HG03097 (cell line): Measurements from ENCODE around the gene AP3D1.
"Not testable (repeated sequence)": the region's sequence is repeated elsewhere in the genome, so short reads cannot be mapped to it uniquely, and the experiment has no call there.

Experiments
- ATAC-seq: cut with Tn5 transposase; IDR thresholded peaks from one replicate; pipeline ENCODE4 v1.9.1; 2021; ENCODE audit not compliant: unreplicated experiment, low FRiP score

Gene AP3D1

DNA sequence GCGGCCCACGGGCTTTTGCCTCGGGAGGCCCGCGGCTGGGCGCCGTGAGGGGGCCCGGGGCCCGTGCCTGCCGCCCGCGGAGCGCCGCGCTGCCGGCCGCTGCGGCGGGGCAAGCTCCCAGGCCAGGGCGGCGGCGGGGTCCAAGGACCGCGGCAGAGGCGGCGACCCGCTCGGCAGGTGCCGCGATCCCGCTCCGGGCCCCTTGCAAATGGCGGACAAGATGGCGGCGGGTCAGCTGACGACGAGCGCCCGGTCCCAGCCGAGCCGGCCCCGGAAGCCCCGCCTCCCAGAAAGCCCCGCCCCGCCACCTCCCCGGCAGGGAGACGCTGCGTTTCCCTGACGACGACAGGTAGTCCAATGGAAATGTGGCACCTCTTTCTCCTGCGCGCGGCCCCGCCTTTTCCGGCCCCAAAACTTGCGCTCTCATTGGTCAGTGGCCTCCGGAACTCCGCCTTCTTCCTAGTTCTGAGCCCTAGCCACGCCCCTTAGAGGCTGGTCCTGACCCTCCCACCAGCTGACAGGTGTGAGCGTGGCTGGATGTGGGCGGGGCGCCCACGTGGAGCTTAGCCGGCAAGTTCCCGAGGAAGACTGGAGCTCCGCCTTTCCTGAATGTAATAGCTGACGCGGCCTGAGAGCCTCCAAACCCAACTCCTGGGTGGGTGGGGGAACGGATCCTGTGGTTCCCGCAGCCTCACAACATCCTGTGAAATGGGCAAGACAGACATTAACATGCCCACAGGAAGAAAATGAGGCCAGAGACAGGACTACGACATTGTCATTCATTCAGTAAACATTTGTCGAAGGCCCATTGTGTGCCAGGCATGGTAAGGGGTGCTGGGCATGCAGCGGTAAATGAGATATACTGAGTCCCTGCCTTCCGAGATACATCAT lies at the start of gene AP3D1:
AP3D1 (minus strand) TSS at position 228 of the 891 bp plus-strand sequence. CDS start 232 bp downstream, outside the sequence.
- peak; percentile 85 for ATAC-seq

DNA sequence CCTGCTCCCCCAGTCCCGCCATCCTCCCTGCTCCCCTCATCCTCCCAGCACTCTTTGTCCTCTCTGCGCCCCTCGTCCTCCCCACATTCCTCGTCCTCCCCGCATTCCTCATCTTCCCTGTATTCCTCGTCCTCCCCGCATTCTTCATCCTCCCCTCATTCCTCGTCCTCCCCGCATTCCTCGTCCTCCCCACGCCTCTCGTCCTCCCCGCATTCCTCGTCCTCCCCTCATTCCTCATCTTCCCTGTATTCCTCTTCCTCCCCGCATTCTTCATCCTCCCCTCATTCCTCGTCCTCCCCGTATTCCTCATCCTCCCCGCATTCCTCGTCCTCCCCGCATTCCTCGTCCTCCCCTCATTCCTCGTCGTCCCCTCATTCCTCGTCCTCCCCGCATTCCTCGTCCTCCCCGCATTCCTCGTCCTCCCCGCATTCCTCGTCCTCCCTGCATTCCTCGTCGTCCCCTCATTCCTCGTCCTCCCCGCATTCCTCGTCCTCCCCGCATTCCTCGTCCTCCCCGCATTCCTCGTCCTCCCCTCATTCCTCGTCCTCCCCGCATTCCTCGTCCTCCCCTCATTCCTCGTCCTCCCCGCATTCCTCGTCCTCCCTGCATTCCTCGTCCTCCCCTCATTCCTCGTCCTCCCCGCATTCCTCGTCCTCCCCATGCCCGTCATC lies 49.4 kb upstream of the AP3D1 start:
- not testable (repeated sequence) for ATAC-seq

DNA sequence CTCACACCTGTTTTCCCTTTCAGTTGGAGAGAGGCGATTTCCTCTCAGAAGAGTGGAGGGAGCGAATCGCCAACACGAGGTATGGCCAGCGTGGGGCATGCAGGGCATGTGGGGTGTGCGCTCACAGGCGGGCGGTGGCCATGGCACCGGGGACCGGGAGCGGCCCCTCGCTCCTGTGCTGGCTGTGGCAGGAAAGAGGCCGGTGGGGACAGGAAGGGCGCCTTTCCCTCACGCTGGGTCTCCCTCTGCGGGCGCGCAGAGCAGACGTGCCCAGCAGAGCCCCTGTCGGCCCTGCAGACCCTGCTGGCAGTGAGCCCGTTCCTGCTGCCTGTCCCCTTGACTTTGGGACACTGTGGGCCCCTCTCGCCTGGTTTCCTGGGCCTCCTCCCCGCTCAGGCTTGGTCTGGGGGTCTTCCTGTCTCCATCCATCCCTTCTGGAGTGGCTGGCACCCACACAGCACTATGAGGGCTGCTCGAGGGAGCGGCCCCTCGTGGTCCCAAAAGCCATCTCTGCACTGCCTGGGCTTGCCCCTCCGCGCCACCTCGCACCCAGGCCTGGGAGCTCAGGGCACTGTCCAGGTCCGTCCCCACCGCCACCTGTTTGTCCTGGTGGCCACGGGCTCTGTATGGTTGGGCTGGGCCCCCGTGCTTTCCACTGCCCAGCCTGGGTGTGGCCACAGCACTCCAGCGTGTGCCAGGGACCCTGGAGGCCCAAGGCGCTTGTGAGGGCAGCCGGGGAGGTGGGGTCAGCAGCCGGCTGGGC lies 48.7 kb upstream of the AP3D1 start:
- ATAC-seq: no peak

DNA sequence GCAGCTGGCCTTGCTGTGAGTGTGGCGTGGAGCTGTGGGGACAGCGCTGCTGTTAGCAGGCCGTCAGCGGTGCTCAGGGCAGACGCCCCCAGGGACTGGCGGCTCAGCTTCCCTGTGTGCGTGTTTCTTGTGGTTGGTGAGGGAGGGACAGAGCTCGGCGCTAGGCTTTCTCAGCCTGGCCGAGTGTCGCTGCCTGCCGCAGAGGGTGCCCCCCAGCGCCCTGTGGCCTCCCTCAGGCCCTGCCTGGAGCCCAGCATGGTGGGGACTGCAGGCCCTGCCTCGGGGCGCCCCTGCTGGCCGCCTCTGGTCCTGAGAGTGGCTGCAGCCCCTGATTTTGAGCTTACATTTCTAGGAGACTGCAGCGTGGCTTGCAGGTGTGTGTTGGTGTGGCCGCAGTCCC lies 47.8 kb upstream of the AP3D1 start:
- ATAC-seq: no peak

DNA sequence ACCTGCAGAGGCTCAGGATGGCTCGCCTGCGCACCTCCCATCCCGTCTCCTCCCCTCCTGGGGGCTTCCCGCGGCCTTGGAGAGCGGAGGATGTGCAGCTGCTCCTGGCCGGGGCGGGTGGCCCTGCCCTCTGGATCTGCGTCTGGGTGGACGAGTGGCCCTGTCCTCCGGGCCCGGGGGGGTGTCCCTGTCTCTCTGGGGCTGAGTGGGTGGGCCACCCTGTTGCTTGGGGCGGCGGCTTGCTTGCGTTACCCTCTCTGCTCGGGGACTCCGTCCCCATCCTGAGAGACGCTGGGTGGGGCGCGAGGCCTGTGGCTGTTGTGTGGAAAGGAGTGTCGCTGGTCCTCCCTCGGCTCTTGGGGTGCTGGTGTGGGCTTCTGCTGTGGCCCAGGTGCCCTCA lies 47.0 kb upstream of the AP3D1 start:
- no peak for ATAC-seq

DNA sequence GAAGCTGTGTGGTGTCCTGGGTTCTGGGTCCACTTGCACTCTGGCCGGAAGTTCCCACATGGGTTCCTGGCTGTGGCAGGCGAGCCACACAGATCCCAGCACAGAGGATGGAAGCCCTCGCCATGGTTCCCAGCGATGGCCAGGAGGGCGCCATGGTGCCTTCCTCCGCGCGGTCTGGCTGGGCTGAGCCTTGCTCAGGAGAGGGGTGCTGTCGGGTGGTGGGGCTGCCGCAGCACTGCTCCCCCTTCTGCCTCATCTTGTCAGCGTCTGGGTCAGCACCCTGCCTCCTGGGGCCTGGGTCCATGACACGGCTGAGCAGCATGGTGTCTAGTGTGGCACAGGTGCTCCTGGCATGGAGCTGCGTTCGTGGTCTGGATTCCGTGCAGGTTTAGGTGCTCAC lies 45.9 kb upstream of the AP3D1 start:
- ATAC-seq: no peak

DNA sequence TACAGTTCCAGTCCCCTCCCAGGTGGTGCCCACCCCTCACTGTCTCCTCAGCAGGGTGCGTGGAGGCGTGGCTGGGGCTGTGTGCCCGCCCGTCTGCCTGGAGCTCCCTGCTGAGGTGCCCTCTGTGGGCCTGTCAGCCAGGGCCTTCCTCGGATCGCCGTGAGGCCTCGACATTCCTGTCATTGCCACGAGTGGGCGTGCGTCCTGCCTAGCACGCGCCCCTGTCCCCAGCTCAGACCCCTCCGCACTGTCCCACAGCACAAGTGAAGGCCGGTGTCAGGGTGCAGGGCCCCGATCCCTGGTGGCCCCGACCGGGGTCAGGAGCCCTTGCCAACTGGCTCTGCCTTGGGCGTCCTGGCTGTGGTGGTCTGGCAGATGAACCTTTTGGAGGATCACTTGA lies 44.5 kb upstream of the AP3D1 start:
- no peak for ATAC-seq

DNA sequence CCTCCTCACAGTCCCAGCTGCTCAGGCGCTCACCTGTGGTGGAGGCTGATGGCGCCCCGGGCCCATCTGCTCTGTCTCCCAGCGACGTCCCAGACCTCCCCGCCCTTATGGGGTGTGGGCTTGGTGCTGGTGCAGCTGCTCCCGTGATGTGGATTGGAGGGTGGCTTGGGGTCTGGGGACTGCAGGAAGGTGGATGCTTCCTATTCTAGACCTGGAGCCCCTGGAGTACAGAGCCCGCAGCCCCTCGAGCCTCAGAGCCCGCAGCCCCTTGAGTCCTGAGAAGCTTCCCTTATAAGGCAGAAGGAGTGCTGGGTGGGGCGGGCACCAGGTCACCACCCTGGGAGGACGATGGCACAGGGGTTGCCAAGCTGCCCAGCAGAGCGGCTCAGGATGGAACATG lies 44.0 kb upstream of the AP3D1 start:
- ATAC-seq: no peak

DNA sequence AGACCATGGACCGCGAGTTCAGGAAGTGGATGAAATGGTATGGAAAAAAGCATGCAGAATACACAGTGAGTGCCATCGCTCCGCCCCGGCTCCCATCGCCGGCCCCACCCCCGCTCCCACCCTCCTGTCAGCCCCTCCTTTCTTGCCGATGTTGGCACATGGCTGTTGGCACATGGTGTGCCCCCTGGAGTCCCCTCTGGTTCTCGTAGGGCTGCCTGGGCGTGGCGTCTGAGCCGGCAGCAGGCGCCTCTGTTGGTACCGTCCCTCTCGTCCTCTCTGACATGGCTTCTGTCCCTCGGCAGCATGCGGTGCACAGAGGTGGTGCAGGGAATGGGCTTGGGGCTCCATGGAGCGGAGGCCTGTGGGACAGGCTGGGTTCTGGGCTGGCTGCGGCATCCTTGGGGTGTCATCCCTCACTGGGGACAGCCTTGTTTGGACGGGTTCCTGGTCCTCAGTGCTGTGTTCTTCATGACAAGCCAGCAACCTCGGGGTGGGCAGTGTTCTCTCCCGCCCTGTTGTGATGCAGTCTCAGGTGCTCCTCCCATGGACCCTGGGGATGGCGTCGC lies 43.2 kb upstream of the AP3D1 start:
- ATAC-seq: no peak

DNA sequence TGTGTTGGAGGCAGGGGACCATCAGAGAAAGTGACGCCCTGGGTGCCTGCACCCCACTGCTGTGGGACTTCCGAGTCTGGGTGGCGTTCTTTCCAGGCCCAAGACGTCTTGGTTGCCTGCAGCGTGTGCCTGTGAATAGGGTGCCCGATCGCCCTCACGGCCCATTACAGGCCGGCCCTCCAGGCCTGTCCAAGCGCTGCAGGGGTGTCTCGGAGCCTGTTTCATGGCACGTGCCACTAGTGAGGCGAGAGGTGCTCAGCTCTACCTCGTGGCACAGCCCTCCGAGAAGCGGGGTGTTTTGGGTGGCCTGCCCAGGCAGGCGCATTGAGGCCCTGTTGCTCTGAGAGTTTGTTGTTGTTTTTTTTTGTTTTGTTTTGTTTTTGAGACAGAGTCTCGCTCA lies 42.4 kb upstream of the AP3D1 start:
- ATAC-seq: no peak

DNA sequence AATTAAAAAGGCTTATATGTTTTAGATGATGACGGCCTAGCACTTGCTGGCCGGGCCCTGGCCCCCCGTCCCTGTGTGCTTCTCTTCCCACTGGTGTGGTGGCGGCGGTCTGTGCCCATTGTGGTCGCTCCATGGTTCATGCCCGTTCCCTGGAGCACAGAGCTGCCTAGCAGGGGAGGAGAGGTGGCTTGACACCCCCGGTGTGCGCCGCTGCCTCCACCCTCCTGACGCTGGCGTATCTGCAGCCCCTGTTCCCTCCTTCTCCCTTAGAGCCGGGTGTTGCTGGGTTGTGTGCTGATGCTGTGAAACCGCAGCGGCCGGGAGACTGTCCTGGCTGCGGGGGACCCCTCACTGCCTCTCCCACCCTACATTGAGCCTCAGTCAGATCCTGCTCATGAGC lies 41.5 kb upstream of the AP3D1 start:
- ATAC-seq: no peak

DNA sequence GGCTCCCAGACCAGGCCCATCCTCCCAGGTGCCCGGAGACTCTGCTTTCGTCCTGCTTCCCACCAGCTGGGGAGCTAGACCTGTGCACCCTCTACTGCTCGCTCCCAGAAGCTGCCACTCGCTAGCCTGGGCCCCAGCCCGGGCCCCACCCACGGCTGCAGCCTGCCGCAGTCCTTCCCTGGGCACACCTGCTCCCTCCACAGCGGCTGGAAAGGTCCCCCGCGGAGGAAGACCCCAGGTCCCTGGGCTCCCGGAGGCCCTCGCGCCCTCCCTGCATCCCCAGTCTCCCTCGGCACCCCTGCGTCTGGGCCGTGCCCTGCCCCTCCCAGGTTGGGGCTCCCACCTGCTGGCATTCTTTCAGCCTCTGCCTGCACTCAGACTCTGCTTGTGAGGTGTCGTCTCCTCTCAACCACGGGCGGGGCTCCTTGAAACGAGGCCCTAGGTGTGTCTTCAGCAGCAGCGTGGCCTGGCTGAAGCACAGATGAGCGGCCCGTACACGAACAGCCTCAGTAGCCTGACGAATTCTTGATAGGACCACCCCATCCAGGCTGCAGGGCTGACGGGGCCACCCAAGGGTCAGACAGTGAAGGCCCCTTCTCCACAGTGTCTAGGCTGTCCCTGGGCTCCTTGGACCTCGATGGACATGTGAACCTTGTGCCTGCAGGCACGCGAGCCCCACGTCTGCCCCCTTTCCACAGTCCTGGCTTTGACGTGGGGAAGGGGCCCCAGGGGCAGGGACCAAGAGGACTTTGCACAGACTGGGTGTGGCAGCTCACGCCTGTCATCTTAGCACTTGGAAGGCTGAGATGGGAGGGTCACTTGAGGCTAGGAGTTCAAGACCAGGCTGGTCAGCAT lies 40.3 kb upstream of the AP3D1 start:
- ATAC-seq: no peak

DNA sequence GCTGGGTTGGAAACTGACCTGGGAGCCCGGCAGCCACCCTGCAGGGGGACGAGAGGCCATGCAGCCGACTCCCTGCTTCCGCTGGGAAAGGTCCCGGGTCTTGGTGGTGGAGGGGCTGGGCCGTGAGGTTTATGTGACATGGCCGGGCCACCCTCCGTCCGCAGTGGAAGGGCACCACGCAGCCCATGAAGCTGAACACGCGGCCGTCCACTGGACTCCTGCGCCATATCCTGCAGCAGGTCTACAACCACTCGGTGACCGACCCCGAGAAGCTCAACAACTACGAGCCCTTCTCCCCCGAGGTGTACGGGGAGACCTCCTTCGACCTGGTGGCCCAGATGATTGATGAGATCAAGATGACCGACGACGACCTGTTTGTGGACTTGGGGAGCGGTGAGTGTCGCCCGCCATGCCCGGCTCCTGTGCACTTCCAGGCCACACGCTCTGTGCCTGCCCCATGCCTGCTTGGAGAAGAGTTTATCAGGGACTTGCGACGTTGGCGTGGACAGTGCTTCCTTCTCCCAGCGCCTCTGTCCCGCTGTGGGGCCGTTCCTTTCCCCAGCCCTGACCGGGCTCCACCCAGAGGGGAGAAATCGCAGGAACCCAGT lies 39.6 kb upstream of the AP3D1 start:
- ATAC-seq: no peak

DNA sequence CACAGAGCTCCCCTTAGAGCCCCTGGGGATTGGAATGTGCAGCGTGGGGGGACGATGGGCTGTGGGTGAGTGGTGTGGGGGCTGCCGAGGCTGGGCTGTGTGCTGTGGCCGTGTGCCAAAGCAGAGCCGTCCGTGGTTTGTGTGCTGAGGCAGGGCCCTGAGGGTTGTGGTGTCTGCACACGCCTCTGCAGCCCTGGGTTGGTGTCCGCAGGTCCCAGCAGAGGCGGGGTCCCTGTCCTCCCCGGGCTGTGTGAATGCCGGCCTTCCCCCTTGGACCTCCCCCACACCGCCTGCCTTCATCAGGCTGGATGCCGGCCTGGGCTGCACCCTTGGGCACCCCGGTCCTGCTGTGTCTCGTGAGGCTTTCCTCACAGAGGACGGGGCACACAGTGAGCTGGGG lies 38.5 kb upstream of the AP3D1 start:
- no peak for ATAC-seq

DNA sequence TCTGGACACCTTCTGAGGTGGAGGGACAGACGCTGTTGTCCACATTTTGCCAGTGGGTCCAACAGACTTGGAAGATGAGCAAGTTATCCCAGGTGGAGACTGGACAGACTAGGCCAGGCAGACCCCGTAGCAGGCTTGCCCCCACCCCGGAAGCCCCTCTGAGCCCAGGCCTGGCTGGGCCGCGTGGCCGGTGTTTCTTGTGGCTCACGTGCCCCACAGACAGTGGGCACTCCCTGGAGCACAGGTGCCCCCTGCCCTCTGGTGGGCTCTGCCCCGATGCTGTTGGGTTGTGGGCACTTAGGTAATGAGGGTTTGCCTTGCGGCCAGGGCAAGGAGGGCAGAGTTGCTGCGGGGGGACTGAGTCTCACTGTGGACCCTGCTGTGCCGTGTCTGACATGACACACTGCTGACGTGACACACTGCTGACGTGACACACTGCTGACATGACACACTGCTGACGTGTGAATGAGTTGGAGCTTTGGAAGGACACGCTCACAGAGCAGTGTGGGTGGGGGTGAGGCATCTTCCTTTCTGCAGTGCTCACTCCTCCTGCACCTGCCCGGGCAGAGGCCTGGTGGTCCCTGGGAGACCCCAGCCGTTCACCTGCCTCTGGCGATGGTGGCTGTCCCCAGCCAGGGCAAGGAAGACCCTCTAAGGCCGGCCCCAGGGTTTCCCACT lies 37.5 kb upstream of the AP3D1 start:
- ATAC-seq: no peak

DNA sequence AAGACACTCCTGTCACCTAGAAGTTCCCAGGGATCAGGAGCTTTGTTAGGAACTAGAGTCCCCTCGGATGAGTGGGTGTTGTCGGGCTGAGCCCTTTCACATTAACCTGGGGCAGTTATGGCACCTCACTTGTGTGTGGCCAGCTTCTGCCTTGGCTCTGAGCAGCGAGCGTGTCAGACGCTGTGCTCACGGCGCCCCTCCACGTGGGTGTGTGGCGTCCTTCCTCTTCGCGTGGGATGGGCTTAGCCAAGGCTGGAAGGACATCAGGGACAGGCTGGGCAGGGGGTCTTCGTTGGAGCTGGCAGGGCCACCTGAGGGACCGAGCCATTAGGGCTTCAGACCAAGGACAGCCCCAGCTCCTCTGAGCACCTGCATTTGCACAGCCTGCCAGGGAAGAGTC lies 35.8 kb upstream of the AP3D1 start:
- no peak for ATAC-seq

DNA sequence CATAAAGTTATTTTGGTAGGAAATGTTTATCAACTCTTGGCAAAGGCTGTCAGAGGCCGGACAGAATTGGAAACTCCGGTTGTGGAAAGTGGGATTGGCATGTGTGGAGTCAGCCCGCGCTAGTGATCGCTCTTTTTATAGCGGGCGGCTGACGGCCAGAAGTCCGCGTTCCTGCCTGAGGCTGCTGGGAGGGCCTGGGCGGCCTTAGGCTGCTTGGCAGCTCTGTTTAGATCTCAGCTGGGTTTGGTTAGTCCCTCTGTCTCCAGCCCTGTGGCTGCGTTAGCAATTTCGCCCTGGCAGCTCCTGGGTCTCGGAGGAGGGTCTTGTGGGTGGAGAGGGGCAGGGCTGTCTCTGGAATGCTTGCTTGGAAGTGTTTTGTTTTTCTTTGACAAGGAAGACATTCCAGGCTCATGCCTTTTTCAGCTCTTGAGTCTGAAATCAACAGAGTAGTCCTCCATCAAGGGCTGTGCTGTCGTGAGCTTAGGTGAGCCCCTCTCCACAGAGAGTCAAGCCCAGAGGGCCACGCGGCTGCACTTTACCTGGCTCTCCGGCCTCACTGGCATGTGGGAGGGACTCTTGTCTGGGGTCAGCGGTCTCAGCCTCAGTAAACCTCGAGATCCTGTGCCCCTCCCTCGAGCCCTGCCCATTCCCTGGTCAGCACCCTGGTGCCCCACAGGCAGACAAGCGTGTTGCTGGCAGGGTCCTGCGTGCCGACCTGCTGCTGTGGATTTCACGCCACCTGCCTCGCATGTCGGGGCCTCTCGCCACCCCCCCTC lies 34.9 kb upstream of the AP3D1 start:
- ATAC-seq: no peak

DNA sequence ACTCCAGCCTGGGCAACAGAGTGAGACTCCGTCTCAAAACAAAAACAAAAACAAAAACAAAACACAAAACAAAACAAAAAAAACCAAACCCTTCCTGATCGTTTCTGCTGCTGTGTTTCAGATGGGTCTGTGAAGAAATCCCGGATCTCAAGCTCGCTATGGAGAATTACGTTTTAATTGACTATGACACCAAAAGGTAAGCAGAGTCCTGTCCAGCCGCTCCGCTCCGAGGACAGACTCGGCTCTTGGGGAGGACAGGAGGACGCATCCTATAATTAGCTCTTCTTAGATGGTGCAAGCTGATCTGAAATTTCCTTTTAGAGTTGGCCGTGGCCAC lies 34.3 kb upstream of the AP3D1 start:
- no peak for ATAC-seq
